Measurements from ENCODE around the gene RIPOR1.

RIPOR1 gene

DNA sequence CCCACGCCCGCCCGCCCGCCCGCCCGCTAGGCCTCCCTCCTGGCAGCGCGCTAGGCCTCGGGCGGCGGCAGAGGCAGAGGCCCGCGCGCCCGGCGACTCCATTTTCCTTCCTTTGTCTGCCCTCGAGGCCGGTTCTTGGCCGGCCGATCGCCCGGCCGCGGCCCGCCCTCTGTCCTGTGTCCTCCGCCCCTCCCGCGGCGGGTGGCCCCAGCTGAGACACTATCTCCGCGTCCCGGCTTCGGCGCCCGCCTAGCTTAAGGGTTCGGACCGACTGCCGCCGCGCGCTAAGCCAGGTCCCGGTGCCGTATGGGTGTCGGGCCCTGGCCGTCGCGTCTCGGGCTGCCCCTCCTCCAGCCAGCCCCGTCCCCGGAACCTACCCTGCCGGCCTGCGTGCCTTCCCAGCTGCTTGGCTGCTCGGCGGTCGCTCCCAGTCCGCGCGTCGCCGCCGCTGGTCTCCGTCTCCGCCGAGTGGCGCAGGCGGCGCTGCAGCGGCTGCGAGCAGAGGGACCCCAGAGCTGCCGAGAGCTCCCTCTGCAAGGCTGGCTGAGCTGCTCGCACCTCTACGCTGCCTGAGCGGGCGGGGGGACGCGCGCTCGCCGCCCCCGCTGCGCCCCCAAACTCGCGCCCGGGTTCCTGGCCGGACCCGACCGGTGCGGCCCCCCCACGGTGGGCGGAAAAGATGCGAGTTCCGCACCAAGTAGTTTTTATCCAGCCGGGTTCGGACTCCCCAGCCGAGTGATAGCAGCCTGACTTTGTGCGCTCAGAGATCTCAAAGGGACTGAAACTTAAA lies 34.5 kb downstream of the RIPOR1 start:
- in situ Hi-C loops (cut with HindIII; ENCODE audit: low sequenced_read_pairs), result no loop called here
- TF ChIP-seq, protein P1, sequence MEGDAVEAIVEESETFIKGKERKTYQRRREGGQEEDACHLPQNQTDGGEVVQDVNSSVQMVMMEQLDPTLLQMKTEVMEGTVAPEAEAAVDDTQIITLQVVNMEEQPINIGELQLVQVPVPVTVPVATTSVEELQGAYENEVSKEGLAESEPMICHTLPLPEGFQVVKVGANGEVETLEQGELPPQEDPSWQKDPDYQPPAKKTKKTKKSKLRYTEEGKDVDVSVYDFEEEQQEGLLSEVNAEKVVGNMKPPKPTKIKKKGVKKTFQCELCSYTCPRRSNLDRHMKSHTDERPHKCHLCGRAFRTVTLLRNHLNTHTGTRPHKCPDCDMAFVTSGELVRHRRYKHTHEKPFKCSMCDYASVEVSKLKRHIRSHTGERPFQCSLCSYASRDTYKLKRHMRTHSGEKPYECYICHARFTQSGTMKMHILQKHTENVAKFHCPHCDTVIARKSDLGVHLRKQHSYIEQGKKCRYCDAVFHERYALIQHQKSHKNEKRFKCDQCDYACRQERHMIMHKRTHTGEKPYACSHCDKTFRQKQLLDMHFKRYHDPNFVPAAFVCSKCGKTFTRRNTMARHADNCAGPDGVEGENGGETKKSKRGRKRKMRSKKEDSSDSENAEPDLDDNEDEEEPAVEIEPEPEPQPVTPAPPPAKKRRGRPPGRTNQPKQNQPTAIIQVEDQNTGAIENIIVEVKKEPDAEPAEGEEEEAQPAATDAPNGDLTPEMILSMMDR (IDR thresholded peaks at IDR 0.05; ENCODE audit: low read depth, low read length), result peak; percentile 19
- peak overlapping the region; percentile 58 for H3K4me3 ChIP-seq (ENCODE audit: low read depth, low read length)
- DNase-seq (ENCODE audit: low read depth, low spot score), result peak; percentile 51

DNA sequence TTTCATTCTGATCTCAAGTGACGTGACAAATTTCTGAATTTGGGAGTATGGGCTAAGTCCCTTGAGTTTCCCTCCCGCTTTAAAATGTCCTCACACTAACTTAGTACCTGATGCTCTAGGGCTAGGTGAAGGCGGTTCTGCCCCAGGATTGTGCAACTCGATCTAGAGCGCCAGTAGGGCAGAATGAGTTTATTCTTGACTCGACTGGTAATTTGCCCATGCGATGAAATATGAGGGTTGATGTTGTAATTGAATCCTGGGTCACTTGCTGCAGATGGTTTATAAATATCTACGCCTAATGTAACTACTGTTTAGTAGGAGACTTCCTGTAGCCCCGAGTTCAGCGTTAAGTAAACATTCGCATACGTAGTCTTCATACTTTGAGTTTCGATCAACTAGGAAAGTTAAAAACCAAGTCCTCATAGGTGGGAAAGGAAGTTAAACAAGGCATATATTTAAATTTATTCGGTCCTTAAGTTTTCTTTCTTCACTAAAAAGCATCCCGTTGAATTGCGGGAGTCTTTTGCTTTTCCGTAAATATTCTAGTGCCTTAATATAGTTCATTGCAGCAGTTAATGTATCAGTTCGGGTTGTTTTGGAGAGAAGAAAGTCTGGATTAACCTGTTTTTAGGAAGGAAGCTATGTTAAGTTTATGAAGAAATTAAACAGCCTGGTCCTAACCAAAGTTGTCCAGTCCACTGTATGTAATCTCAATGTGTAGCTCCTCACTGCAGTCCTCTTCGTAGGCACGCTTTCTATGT lies 35.3 kb downstream of the RIPOR1 start:
- H3K4me3 ChIP-seq (ENCODE audit: low read depth, low read length), result peak overlapping the region; percentile 58
- in situ Hi-C loops (cut with HindIII; ENCODE audit: low sequenced_read_pairs), result no loop called here
- TF ChIP-seq, protein P1 (IDR thresholded peaks at IDR 0.05; ENCODE audit: low read depth, low read length), result no peak
- peak; percentile 57 for DNase-seq (ENCODE audit: low read depth, low spot score)

DNA sequence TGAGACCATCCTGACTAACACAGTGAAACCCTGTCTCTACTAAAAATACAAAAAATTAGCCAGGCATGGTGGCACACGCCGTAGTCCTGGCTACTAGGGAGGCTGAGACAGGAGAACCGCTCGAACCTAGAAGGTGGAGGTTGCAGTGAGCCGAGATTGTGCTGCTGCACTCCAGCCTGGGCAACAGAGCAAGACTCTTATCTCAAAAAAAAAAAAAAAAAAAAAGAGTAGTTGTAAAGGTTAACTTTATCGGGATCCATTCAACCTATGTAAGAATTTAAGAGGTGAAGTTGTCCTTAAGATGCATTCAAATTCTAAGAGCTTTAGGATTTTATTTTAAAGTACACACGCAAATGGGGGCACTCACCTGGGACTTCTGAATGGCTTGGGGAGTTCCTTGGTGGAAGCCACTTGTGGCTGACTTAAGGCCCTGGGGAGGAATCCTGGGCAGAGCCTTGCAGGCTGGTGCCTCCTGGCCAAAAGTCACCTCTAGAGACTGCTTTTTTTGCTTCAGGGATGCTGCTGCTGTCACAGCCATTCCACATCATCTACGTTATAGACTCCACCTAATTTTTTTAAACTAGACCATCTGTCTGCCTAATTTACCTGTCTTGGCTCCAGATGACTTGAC lies 37.0 kb downstream of the RIPOR1 start:
- no peak for DNase-seq (ENCODE audit: low read depth, low spot score)
- in situ Hi-C loops (cut with HindIII; ENCODE audit: low sequenced_read_pairs), result no loop called here
- H3K4me3 ChIP-seq (ENCODE audit: low read depth, low read length), result no peak overlapping the region
- TF ChIP-seq, protein P1 (IDR thresholded peaks at IDR 0.05; ENCODE audit: low read depth, low read length), result no peak

GRCh38 chr16:67571464-67571863 lies 42.8 kb downstream of the RIPOR1 start:
- DNase-seq (ENCODE audit: low read depth, low spot score), result peak; percentile 23
- no peak overlapping the region for H3K4me3 ChIP-seq (ENCODE audit: low read depth, low read length)
- TF ChIP-seq, protein P1 (IDR thresholded peaks at IDR 0.05; ENCODE audit: low read depth, low read length), result no peak
- in situ Hi-C loops (cut with HindIII; ENCODE audit: low sequenced_read_pairs), result no loop called here

- TF ChIP-seq, protein P1 (IDR thresholded peaks at IDR 0.05; ENCODE audit: low read depth, low read length), result no peak
- in situ Hi-C loops (cut with HindIII; ENCODE audit: low sequenced_read_pairs), result no loop called here
- DNase-seq (ENCODE audit: low read depth, low spot score), result peak; percentile 43
- no peak overlapping the region for H3K4me3 ChIP-seq (ENCODE audit: low read depth, low read length)
These were observed 43.4 kb downstream of the RIPOR1 start for GRCh38 chr16:67571981-67572431.

- DNase-seq (ENCODE audit: low read depth, low spot score), result no peak
- no peak overlapping the region for H3K4me3 ChIP-seq (ENCODE audit: low read depth, low read length)
- in situ Hi-C loops (cut with HindIII; ENCODE audit: low sequenced_read_pairs), result no loop called here
- TF ChIP-seq, protein P1 (IDR thresholded peaks at IDR 0.05; ENCODE audit: low read depth, low read length), result no peak
These were observed 51.1 kb downstream of the RIPOR1 start for GRCh38 chr16:67579686-67580085.

Measured in astrocyte of the spinal cord (primary cell).